SK-N-SH treated with all-trans-retinoic acid at 6 μM for 48 hours (cell line): ENCODE measurements around the gene ESRP2.

ENCODE experiments used
- BACH2 ChIP-seq: fragments of 250-450 bp; sonication (Bioruptor Pico); IDR thresholded peaks from 2 replicates; pipeline ENCODE4 v1.9.0; 2021; ENCODE audit warnings: mild to moderate bottlenecking, borderline replicate concordance
- CREB5 ChIP-seq: fragments of 250-450 bp; sonication (Bioruptor Pico); IDR thresholded peaks from 2 replicates; pipeline ENCODE4 v1.5.1; 2020; ENCODE audit warnings: low read depth, mild to moderate bottlenecking, moderate library complexity
- ISL1 ChIP-seq: fragments of 250-450 bp; sonication (Bioruptor Pico); IDR thresholded peaks from 2 replicates; pipeline ENCODE4 v2.1.2; 2022; ENCODE audit warnings: mild to moderate bottlenecking, moderate library complexity
- OSR1 ChIP-seq: fragments of 250-450 bp; sonication (Bioruptor Pico); IDR thresholded peaks from 2 replicates; pipeline ENCODE4 v1.8.0; 2022; ENCODE audit warnings: moderate library complexity, mild to moderate bottlenecking, inconsistent platforms
- PATZ1 ChIP-seq: fragments of 250-450 bp; sonication (Bioruptor Pico); IDR thresholded peaks from 2 replicates; pipeline ENCODE4 v1.8.0; 2020; ENCODE audit warnings: mild to moderate bottlenecking, moderate library complexity, borderline replicate concordance
- PPARA ChIP-seq: fragments of 250-450 bp; sonication (Bioruptor Pico); IDR thresholded peaks from 2 replicates; pipeline ENCODE4 v1.5.0; 2020; ENCODE audit warnings: mild to moderate bottlenecking, borderline replicate concordance
- RARB ChIP-seq: fragments of 250-450 bp; sonication (Bioruptor Pico); IDR thresholded peaks from 2 replicates; pipeline ENCODE4 v1.8.0; 2021; ENCODE audit warnings: mild to moderate bottlenecking, moderate library complexity
- TSHZ2 ChIP-seq: fragments of 250-450 bp; sonication (Bioruptor Pico); IDR thresholded peaks from 2 replicates; pipeline ENCODE4 v1.5.0; 2020; ENCODE audit warnings: mild to moderate bottlenecking, moderate library complexity
- ZC3H10 ChIP-seq: fragments of 250-450 bp; sonication (Bioruptor Pico); IDR thresholded peaks from 2 replicates; pipeline ENCODE4 v1.5.1; 2021; ENCODE audit warnings: mild to moderate bottlenecking, moderate library complexity
- ZFP3 ChIP-seq: fragments of 250-450 bp; sonication (Bioruptor Pico); IDR thresholded peaks from 2 replicates; pipeline ENCODE4 v1.5.0; 2020; ENCODE audit warnings: mild to moderate bottlenecking, moderate library complexity
- ZFP30 ChIP-seq: fragments of 450-650 bp; formaldehyde crosslinking; IDR thresholded peaks from 2 replicates; pipeline ENCODE4 v1.5.0; 2022; ENCODE audit warnings: mild to moderate bottlenecking, moderate library complexity
- ZNF8 ChIP-seq: fragments of 450-650 bp; formaldehyde crosslinking; IDR thresholded peaks from 2 replicates; pipeline ENCODE4 v1.5.0; 2020; ENCODE audit warnings: mild to moderate bottlenecking, moderate library complexity
- TF ChIP-seq, protein P1 (sequence below): fragments of 250-450 bp; sonication (Bioruptor Pico); IDR thresholded peaks from 2 replicates; pipeline ENCODE4 v1.8.0; 2021; ENCODE audit warnings: low read depth, mild to moderate bottlenecking, moderate library complexity, borderline replicate concordance

DNA sequence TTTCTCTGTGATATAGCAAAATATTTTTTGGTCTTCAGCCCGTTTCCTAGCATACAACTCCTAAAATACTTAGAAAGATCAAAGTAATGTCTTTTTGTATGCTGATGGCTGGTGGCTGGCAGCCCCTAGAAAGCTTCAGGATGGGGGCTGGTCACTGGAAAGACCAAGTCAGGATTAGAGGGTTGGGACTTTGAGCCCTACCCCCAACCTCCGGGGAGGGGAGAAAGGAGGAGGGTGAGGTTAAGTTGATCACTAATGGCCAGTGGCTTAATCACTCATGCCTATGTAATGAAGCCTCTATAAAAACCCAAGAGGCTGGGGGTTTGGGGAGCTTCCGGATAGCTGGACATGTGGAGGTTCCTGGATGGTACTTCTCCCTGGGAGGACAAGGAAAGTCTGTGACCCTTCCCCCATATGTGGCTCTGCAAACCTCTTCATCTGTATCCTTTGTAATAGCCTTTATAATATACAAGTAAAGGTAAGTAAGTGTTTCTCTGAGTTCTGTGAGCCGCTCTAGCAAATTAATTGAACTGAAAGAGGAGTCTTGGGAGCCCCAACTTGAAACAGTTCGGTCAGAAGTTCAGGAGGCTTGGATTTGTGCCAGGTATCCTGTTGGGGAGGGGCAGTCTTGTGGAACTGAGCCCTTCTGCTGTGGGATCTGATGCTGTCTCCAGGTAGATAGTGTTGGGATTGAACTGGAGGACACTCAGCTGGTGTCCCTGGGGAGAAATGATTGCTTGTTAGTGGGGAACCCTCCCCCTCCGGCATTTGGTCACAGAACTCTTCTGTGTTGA, 31.9 kb upstream of the ESRP2 start:
- no peak for TF ChIP-seq ZFP3
- TF ChIP-seq RARB (CRISPR knock-in tag): no peak
- TF ChIP-seq ISL1 (CRISPR knock-in tag): no peak
- no peak for TF ChIP-seq ZNF8 (CRISPR knock-in tag)
- no peak for TF ChIP-seq TSHZ2 (CRISPR knock-in tag)
- no peak for TF ChIP-seq PPARA (CRISPR knock-in tag)
- TF ChIP-seq OSR1 (CRISPR knock-in tag): no peak
- no peak for TF ChIP-seq CREB5
- TF ChIP-seq, protein P1, sequence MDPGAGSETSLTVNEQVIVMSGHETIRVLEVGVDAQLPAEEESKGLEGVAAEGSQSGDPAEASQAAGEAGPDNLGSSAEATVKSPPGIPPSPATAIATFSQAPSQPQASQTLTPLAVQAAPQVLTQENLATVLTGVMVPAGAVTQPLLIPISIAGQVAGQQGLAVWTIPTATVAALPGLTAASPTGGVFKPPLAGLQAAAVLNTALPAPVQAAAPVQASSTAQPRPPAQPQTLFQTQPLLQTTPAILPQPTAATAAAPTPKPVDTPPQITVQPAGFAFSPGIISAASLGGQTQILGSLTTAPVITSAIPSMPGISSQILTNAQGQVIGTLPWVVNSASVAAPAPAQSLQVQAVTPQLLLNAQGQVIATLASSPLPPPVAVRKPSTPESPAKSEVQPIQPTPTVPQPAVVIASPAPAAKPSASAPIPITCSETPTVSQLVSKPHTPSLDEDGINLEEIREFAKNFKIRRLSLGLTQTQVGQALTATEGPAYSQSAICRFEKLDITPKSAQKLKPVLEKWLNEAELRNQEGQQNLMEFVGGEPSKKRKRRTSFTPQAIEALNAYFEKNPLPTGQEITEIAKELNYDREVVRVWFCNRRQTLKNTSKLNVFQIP (CRISPR knock-in tag): no peak
- TF ChIP-seq BACH2 (CRISPR knock-in tag): no peak
- no peak for TF ChIP-seq ZFP30 (CRISPR knock-in tag)
- TF ChIP-seq PATZ1 (CRISPR knock-in tag): no peak
- no peak for TF ChIP-seq ZC3H10 (CRISPR knock-in tag)
